Activated B cell treated with CpG ODN at 0.5 μM for 24 hours (primary cell): ENCODE results near the gene PLCH1. TPM values are rescaled to one million over a fixed set of nuclear protein-coding genes. Genes with fewer than 3 reads are reported as not detected.

ENCODE experiments used
- ATAC-seq: fragments of 200-7000 bp; cut with Tn5 transposase; one replicate; pipeline ENCODE4 v1.10.0; 2021; ENCODE audit warnings: low read depth, mild to moderate bottlenecking, moderate library complexity
- CTCF ChIA-PET: fragments of 350-600 bp; sonication (Branson Sonifier 250); formaldehyde crosslinking; loops from one replicate; lab custom pipeline; 2021; ENCODE audit warnings: antibody characterized with exemption; lab: Charles Lee
- POLR2A ChIA-PET: fragments of 350-600 bp; sonication (Branson Sonifier 250); formaldehyde crosslinking; loops from one replicate; lab custom pipeline; 2021; ENCODE audit warnings: antibody characterized with exemption; lab: Charles Lee
- DNase-seq: peaks from one replicate; pipeline ENCODE4 v3.0.0; 2022
- H3K27ac Mint-ChIP-seq: one replicate; pipeline ENCODE4 v1.8.0; 2020; ENCODE audit warnings: mixed read lengths
- H3K27me3 Mint-ChIP-seq: one replicate; pipeline ENCODE4 v1.8.0; 2021; ENCODE audit warnings: mixed read lengths
- H3K36me3 Mint-ChIP-seq: one replicate; pipeline ENCODE4 v1.8.0; 2021; ENCODE audit warnings: low read depth, mixed read lengths
- H3K4me1 Mint-ChIP-seq: one replicate; pipeline ENCODE4 v1.8.0; 2021; ENCODE audit warnings: mixed read lengths
- H3K4me3 Mint-ChIP-seq: one replicate; pipeline ENCODE4 v1.8.0; 2020; ENCODE audit warnings: mild to moderate bottlenecking, mixed read lengths
- H3K9me3 Mint-ChIP-seq: one replicate; pipeline ENCODE4 v1.8.0; 2020; ENCODE audit warnings: mixed read lengths
- CTCF ChIP-seq: fragments of 200-600 bp; IDR thresholded peaks from one replicate; pipeline ENCODE4 v1.8.0; 2022; ENCODE audit warnings: antibody characterized with exemption, mild to moderate bottlenecking
- intact Hi-C: fragments of 100-400 bp; cut with micrococcal nuclease; formaldehyde crosslinking; loops from one replicate; pipeline ENCODE4 v1.15.1; 2024
- total RNA-seq: library from RNA; stranded (reverse); gene quantifications from 2 replicates; pipeline ENCODE4 v1.2.3, GENCODE V29; 2022

PLCH1 gene
- total RNA-seq, 1 donor from 2014 or later = 0.27 TPM

- Mint-ChIP-seq H3K36me3 (peaks cover 3% of the 10 kb centered on the region), H3K27ac (no peak overlapping the region), H3K27me3 (no peaks in the 10 kb centered on the region), H3K4me1 (peaks cover 2% of the 10 kb centered on the region), H3K4me3 (no peak overlapping the region), H3K9me3 (peaks cover 8% of the 10 kb centered on the region)
- ATAC-seq (no peak), DNase-seq (no peak)
- POLR2A ChIA-PET = no interaction called here
- intact Hi-C loops = no loop called here
- TF ChIP-seq CTCF = no peak
- CTCF ChIA-PET = no interaction called here
Observed at GRCh38 chr3:155369244-155369643, 375.6 kb downstream of the PLCH1 start.

- no peak for ATAC-seq
- no peak overlapping the region for H3K4me3 Mint-ChIP-seq
- intact Hi-C loops = no loop called here
- ChIA-PET POLR2A (no interaction called here), CTCF (no interaction called here)
- no peak for TF ChIP-seq CTCF
- no peak overlapping the region for H3K27ac Mint-ChIP-seq
- H3K36me3 Mint-ChIP-seq = peaks cover 3% of the 10 kb centered on the region
- H3K4me1 Mint-ChIP-seq = peaks cover 2% of the 10 kb centered on the region
- peaks cover 10% of the 10 kb centered on the region for H3K9me3 Mint-ChIP-seq
- H3K27me3 Mint-ChIP-seq = no peaks in the 10 kb centered on the region
- no peak for DNase-seq
Observed at GRCh38 chr3:155368786-155369185, 376.1 kb downstream of the PLCH1 start.

GRCh38 chr3:155367506-155367905 lies 377.4 kb downstream of the PLCH1 start:
- H3K36me3 Mint-ChIP-seq = peaks cover 3% of the 10 kb centered on the region
- no peak overlapping the region for H3K27ac Mint-ChIP-seq
- peaks cover 2% of the 10 kb centered on the region for H3K4me1 Mint-ChIP-seq
- ChIA-PET POLR2A (no interaction called here), CTCF (no interaction called here)
- H3K4me3 Mint-ChIP-seq = no peak overlapping the region
- intact Hi-C loops = no loop called here
- H3K9me3 Mint-ChIP-seq = peaks cover 10% of the 10 kb centered on the region
- TF ChIP-seq CTCF = no peak
- no peak for ATAC-seq
- no peaks in the 10 kb centered on the region for H3K27me3 Mint-ChIP-seq
- DNase-seq = no peak

- DNase-seq = no peak
- no peak for TF ChIP-seq CTCF
- Mint-ChIP-seq H3K4me1 (peaks cover 2% of the 10 kb centered on the region), H3K27ac (no peak overlapping the region), H3K27me3 (no peaks in the 10 kb centered on the region), H3K4me3 (no peak overlapping the region), H3K36me3 (peaks cover 3% of the 10 kb centered on the region), H3K9me3 (peaks cover 10% of the 10 kb centered on the region)
- no peak for ATAC-seq
- intact Hi-C loops = no loop called here
- ChIA-PET CTCF (no interaction called here), POLR2A (no interaction called here)
Observed at GRCh38 chr3:155365178-155365783, 379.6 kb downstream of the PLCH1 start.

GRCh38 chr3:155364492-155364891 lies 380.4 kb downstream of the PLCH1 start:
- POLR2A ChIA-PET = no interaction called here
- Mint-ChIP-seq H3K27me3 (no peaks in the 10 kb centered on the region), H3K36me3 (peaks cover 3% of the 10 kb centered on the region), H3K9me3 (peaks cover 10% of the 10 kb centered on the region), H3K4me1 (peaks cover 2% of the 10 kb centered on the region), H3K27ac (no peak overlapping the region), H3K4me3 (no peak overlapping the region)
- intact Hi-C loops = no loop called here
- CTCF ChIA-PET = no interaction called here
- DNase-seq (no peak), ATAC-seq (no peak)
- TF ChIP-seq CTCF = no peak
